SK-N-MC (cell line): ENCODE data around the gene CYP2D6.
"Not testable (repeated sequence)": the region's sequence is repeated elsewhere in the genome, so short reads cannot be mapped to it uniquely, and the experiment has no call there.

ENCODE experiments used
- DNase-seq: peaks from one replicate; pipeline ENCODE4 v3.0.0-alpha.2; 2011; ENCODE audit warnings: low read depth, low spot score
- H3K27ac ChIP-seq: fragments of 200-600 bp; sonication (generic); 2 replicates; pipeline ENCODE4 v1.5.1; 2016; ENCODE audit warnings: mixed run types
- H3K36me3 ChIP-seq: fragments of 200-600 bp; sonication (generic); 2 replicates; pipeline ENCODE4 v1.6.1; 2017; ENCODE audit warnings: antibody characterized with exemption, low read length, mixed read lengths; ENCODE audit not compliant: insufficient read depth
- H3K4me3 ChIP-seq: fragments of 200-600 bp; sonication (generic); 2 replicates; pipeline ENCODE4 v1.5.1; 2016
- H3K9ac ChIP-seq: fragments of 200-600 bp; sonication (generic); 2 replicates; pipeline ENCODE4 v1.8.0; 2017; ENCODE audit warnings: mixed run types, mixed read lengths; ENCODE audit not compliant: insufficient read length
- H3K9me3 ChIP-seq: fragments of 200-600 bp; sonication (generic); 2 replicates; pipeline ENCODE4 v1.6.1; 2017; ENCODE audit warnings: low read depth, mild to moderate bottlenecking, antibody characterized with exemption, low read length, moderate library complexity, mixed read lengths
- EZH2 ChIP-seq: fragments of 200-600 bp; sonication (generic); IDR thresholded peaks from one replicate; pipeline ENCODE4 v1.6.1; 2017; ENCODE audit warnings: antibody characterized with exemption
- FOXP2 ChIP-seq: optimal IDR thresholded peaks from 2 replicates; pipeline ENCODE3; 2011; ENCODE audit warnings: mild to moderate bottlenecking, moderate library complexity; ENCODE audit not compliant: insufficient read depth; ENCODE audit errors: extremely low read length, control extremely low read depth
- POLR2AphosphoS5 ChIP-seq: IDR thresholded peaks from 2 replicates; pipeline ENCODE4 v1.6.1; 2012; ENCODE audit warnings: mild to moderate bottlenecking, low read depth, low read length, borderline replicate concordance

Gene CYP2D6

GRCh38 chr22:42132457-42132856 is 1.8 kb upstream of the CYP2D6 start:
- no peak for TF ChIP-seq FOXP2
- TF ChIP-seq EZH2: no peak
- no peak for TF ChIP-seq POLR2AphosphoS5
- DNase-seq: no peak
- Histone ChIP-seq H3K9me3 (no peaks in the 10 kb centered on the region), H3K27ac (no peak overlapping the region), H3K9ac (no peak overlapping the region), H3K4me3 (no peak overlapping the region), H3K36me3 (no peaks in the 10 kb centered on the region)

DNA sequence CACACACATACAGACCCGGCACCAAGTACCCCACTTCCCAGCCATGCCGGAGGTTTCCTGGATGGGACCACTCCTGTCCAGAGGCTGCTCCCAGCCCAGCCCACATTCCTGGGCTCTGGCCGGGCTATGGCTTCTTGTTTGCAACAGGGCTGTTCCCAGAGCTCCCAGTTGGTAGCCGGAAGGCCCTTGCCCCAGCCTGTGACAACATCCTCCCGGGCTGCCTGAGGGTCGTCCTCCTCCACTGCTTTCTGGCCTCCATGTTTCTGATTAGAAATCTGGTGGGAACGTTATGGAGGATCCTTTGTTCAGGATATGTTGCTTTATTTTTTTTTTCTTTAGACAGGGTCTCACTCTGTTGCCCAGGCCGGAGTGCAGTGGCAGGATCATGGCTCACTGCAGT is 952 bp upstream of the CYP2D6 start:
- H3K4me3 ChIP-seq: no peak overlapping the region
- H3K9me3 ChIP-seq: no peaks in the 10 kb centered on the region
- no peaks in the 10 kb centered on the region for H3K36me3 ChIP-seq
- DNase-seq: no peak
- TF ChIP-seq EZH2 (no peak), FOXP2 (no peak), POLR2AphosphoS5 (no peak)
- no peak overlapping the region for H3K9ac ChIP-seq
- no peak overlapping the region for H3K27ac ChIP-seq

DNA sequence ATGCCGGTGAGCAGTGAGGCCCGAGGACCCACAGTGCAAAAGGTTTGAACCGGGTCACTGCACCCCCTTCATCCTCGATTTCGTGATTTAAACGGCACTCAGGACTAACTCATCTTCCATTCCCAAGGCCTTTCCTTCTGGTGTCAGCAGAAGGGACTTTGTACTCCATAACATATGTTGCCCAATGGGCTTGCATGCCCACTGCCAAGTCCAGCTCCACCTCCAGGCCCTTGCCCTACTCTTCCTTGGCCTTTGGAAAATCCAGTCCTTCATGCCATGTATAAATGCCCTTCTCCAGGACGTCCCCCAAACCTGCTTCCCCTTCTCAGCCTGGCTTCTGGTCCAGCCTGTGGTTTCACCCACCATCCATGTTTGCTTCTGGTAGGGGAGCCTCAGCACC is 428 bp downstream of the CYP2D6 start:
- not testable (repeated sequence) for H3K9me3 ChIP-seq, H3K36me3 ChIP-seq, H3K9ac ChIP-seq, H3K4me3 ChIP-seq, DNase-seq, H3K27ac ChIP-seq

- not testable (repeated sequence) for H3K4me3 ChIP-seq, H3K9me3 ChIP-seq, H3K9ac ChIP-seq, H3K27ac ChIP-seq, H3K36me3 ChIP-seq, DNase-seq
Observed at GRCh38 chr22:42128776-42129694, 1.6 kb downstream of the CYP2D6 start.

DNA sequence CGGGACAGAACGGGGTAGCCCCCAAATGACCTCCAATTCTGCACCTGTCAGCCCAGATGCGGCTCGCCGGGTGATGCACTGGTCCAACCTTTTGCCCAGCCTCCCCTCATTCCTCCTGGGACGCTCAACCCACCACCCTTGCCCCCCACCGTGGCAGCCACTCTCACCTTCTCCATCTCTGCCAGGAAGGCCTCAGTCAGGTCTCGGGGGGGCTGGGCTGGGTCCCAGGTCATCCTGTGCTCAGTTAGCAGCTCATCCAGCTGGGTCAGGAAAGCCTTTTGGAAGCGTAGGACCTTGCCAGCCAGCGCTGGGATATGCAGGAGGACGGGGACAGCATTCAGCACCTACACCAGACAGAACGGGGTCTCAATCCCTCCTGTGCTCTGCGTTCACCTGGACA is 2.6 kb downstream of the CYP2D6 start:
- H3K36me3 ChIP-seq, DNase-seq, H3K9ac ChIP-seq, H3K27ac ChIP-seq, H3K9me3 ChIP-seq, H3K4me3 ChIP-seq: not testable (repeated sequence)

DNA sequence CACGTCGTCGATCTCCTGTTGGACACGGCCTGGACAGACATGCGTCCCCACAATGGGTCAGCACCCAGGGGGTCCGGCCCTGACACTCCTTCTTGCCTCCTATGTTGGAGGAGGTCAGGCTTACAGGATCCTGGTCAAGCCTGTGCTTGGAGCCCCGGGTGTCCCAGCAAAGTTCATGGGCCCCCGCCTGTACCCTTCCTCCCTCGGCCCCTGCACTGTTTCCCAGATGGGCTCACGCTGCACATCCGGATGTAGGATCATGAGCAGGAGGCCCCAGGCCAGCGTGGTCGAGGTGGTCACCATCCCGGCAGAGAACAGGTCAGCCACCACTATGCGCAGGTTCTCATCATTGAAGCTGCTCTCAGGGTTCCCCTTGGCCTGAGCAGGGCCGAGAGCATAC is 3.0 kb downstream of the CYP2D6 start:
- H3K36me3 ChIP-seq: no peaks in the 10 kb centered on the region
- H3K9ac ChIP-seq: no peak overlapping the region
- TF ChIP-seq EZH2: no peak
- TF ChIP-seq FOXP2: no peak
- no peak for TF ChIP-seq POLR2AphosphoS5
- no peak overlapping the region for H3K4me3 ChIP-seq
- no peak overlapping the region for H3K27ac ChIP-seq
- DNase-seq: no peak
- H3K9me3 ChIP-seq: no peaks in the 10 kb centered on the region

DNA sequence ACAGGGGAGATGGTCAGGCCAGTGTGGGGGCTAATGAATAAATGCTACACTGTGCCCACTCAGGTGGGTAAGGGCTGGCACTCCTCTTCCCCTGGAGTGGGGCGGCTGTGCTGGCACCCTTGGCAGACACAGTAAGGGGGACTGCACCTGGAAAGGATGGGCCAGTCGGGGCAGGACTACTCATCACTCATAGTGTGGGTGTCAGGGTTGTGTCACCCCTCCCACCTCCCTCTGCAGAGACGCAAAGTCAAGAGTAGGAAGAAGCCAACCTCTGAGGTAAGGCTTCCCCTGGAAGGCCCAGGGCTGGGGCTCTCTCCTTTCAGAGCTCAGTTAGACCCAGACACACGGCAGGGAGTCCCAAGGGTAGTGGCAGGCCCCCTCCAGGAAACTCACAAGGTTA is 7.1 kb downstream of the CYP2D6 start:
- not testable (repeated sequence) for H3K4me3 ChIP-seq, H3K9ac ChIP-seq, H3K9me3 ChIP-seq, H3K36me3 ChIP-seq, H3K27ac ChIP-seq, DNase-seq

DNA sequence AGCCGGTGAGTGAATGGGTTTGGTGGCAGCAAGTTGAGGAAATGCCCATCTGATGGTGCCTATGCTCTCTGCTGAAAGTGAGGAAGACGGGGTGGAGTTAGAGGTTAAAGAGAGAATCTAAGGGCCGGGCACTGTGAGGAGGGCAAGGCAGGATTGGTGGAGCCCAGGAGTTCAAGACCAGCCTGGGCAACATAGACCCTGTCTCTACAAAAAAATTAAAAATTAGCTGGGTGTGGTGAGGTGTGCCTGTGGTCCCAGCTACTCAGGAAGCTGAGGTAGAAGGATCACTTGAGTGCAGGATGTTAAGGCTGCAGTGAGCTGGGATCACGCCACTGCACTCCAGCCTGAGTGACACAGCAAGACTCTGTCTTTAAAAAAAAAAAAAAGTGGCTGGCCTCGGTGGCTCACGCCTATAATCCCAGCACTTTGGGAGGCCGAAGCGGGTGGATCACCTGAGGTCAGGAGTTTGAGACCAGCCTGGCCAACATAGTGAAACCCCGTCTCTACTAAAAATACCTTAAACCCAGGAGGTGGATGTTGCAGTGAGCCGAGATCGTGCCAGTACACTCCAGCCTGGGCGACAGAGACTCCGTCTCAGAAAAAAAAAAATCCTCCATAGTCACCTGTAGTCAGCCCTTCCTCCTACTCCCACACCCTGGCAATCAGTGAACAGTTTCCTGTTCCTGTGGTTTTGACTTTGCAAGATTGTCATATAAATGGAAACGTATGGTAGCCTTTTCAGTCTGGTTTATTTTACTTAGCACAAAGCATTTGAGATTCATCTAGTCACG is 10.2 kb downstream of the CYP2D6 start:
- not testable (repeated sequence) for H3K9ac ChIP-seq, DNase-seq, H3K4me3 ChIP-seq, H3K9me3 ChIP-seq, H3K36me3 ChIP-seq, H3K27ac ChIP-seq

DNA sequence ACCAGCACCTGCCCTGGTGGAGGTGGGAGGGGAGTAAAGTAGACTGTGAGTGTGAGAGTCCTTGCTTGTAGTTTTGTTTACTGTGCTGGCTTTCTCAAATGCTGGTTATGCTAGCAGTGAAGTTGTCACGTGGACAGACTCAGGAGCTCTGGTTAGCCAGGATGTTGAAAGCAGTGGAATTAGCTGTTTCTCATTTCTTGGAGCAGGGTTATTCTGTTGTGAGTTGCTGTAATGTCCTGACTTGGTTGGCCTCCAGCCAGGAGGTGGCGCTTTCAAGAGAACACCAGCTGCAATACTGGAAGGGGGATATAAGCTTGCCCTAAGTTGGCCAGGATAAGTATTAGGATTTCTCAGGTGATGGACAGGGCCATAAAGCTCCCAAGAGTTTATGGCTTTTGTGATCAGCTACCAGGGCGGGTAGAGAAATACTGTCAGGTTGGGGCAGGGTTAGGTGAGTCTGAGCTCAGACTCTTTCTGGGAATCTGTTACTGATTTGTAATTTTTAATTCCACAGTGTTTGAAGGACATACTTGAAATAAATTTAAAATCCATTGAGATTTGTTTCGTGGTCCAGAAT is 13.7 kb downstream of the CYP2D6 start:
- Histone ChIP-seq H3K4me3 (no peak overlapping the region), H3K9me3 (no peaks in the 10 kb centered on the region), H3K36me3 (no peaks in the 10 kb centered on the region), H3K27ac (no peak overlapping the region), H3K9ac (no peak overlapping the region)
- no peak for TF ChIP-seq POLR2AphosphoS5
- DNase-seq: no peak

GRCh38 chr22:42115420-42115830 is 15.2 kb downstream of the CYP2D6 start:
- H3K27ac ChIP-seq, H3K9ac ChIP-seq, H3K9me3 ChIP-seq, DNase-seq, H3K4me3 ChIP-seq, H3K36me3 ChIP-seq: not testable (repeated sequence)
